HG02970 (cell line): ENCODE data around the gene FCRLA.
A peak's percentile ranks its signal among the peaks of the same experiment; 100 is the strongest.

ENCODE experiments used
- ATAC-seq: cut with Tn5 transposase; IDR thresholded peaks from one replicate; pipeline ENCODE4 v1.9.1; 2021; ENCODE audit warnings: mild to moderate bottlenecking, moderate library complexity, moderate number of reproducible peaks; ENCODE audit not compliant: unreplicated experiment, low FRiP score

Gene FCRLA

GRCh38 chr1:161730050-161730564 is 23.1 kb downstream of the FCRLA start:
- ATAC-seq: no peak

GRCh38 chr1:161731241-161731640 is 24.2 kb downstream of the FCRLA start:
- ATAC-seq: no peak

GRCh38 chr1:161731981-161732718 is 25.1 kb downstream of the FCRLA start:
- no peak for ATAC-seq

GRCh38 chr1:161733526-161733925 is 26.5 kb downstream of the FCRLA start:
- no peak for ATAC-seq

- no peak for ATAC-seq
Measured at GRCh38 chr1:161735837-161736236, 28.8 kb downstream of the FCRLA start.

- ATAC-seq: no peak
Measured at GRCh38 chr1:161736335-161736969, 29.4 kb downstream of the FCRLA start.

- no peak for ATAC-seq
Measured at GRCh38 chr1:161737625-161738024, 30.6 kb downstream of the FCRLA start.

GRCh38 chr1:161738627-161739287 is 31.7 kb downstream of the FCRLA start:
- peak; percentile 47 for ATAC-seq

GRCh38 chr1:161739865-161740566 is 33.0 kb downstream of the FCRLA start:
- no peak for ATAC-seq

- no peak for ATAC-seq
Measured at GRCh38 chr1:161740921-161741320, 33.9 kb downstream of the FCRLA start.

- no peak for ATAC-seq
Measured at GRCh38 chr1:161743231-161743630, 36.2 kb downstream of the FCRLA start.

- ATAC-seq: no peak
Measured at GRCh38 chr1:161747801-161748200, 40.8 kb downstream of the FCRLA start.

- ATAC-seq: peak; percentile 90
Measured at GRCh38 chr1:161749509-161750407, 42.7 kb downstream of the FCRLA start, which contains the start of gene DUSP12. DUSP12 (plus strand) TSS chr1:161749786; CDS start chr1:161749802, 16 bp downstream.

- ATAC-seq: no peak
Measured at GRCh38 chr1:161763522-161764098, 56.6 kb downstream of the FCRLA start.
